Measurements from ENCODE around the gene FUT6.

Gene FUT6

GRCh38 chr19:5806905-5807304 is 32.6 kb downstream of the FUT6 start:
- Histone ChIP-seq H3K27ac (no peak overlapping the region), H3K36me3 (no peaks in the 10 kb centered on the region), H3K9me3 (no peaks in the 10 kb centered on the region), H3K4me1 (ENCODE audit: control insufficient read depth in 1 of 2, insufficient read depth in 1 of 2, low read depth in 1 of 2, low read length in 1 of 2) (peaks cover 20 to 37% of the 10 kb centered on the region in 2 experiments), H3K4me3 (ENCODE audit: low read depth in 1 of 2, low read length in 1 of 2) (no peak overlapping the region), H3K27me3 (peaks cover 54% of the 10 kb centered on the region)
- TF ChIP-seq CTCF (IDR thresholded peaks at IDR 0.05), result no peak

- Histone ChIP-seq H3K4me1 (ENCODE audit: control insufficient read depth in 1 of 2, insufficient read depth in 1 of 2, low read depth in 1 of 2, low read length in 1 of 2) (peaks cover 20 to 37% of the 10 kb centered on the region in 2 experiments), H3K36me3 (no peaks in the 10 kb centered on the region), H3K27me3 (peaks cover 62% of the 10 kb centered on the region), H3K4me3 (ENCODE audit: low read depth in 1 of 2, low read length in 1 of 2) (peak overlapping the region in 1 of 2 experiments; percentile 37), H3K9me3 (no peaks in the 10 kb centered on the region), H3K27ac (no peak overlapping the region)
- no peak for TF ChIP-seq CTCF (IDR thresholded peaks at IDR 0.05)
Observed at GRCh38 chr19:5806133-5806489, 33.4 kb downstream of the FUT6 start.

- no peaks in the 10 kb centered on the region for H3K9me3 ChIP-seq
- H3K4me1 ChIP-seq (ENCODE audit: control insufficient read depth in 1 of 2, insufficient read depth in 1 of 2, low read depth in 1 of 2, low read length in 1 of 2), result peaks cover 20 to 37% of the 10 kb centered on the region in 2 experiments
- peaks cover 67% of the 10 kb centered on the region for H3K27me3 ChIP-seq
- no peaks in the 10 kb centered on the region for H3K36me3 ChIP-seq
- H3K4me3 ChIP-seq (ENCODE audit: low read depth in 1 of 2, low read length in 1 of 2), result peak overlapping the region in 1 of 2 experiments; percentile 37
- H3K27ac ChIP-seq, result no peak overlapping the region
- no peak for TF ChIP-seq CTCF (IDR thresholded peaks at IDR 0.05)
Observed at GRCh38 chr19:5805462-5806132, 33.9 kb downstream of the FUT6 start.

GRCh38 chr19:5804516-5805461 is 34.7 kb downstream of the FUT6 start, which contains the start of gene NRTN:
NRTN (plus strand) TSS chr19:5805067; CDS start chr19:5824166, 19,099 bp downstream.
- no peaks in the 10 kb centered on the region for H3K9me3 ChIP-seq
- no peak within 1 kb of the TSS for H3K27ac ChIP-seq
- H3K36me3 ChIP-seq, result no peaks in the 10 kb centered on the region
- TF ChIP-seq CTCF (IDR thresholded peaks at IDR 0.05), result no peak
- H3K4me3 ChIP-seq (ENCODE audit: low read depth in 1 of 2, low read length in 1 of 2), result peak within 1 kb of the TSS; percentile 51 to 59
- peaks cover 20 to 37% of the 10 kb centered on the region in 2 experiments for H3K4me1 ChIP-seq (ENCODE audit: control insufficient read depth in 1 of 2, insufficient read depth in 1 of 2, low read depth in 1 of 2, low read length in 1 of 2)
- peaks cover 75% of the 10 kb centered on the region for H3K27me3 ChIP-seq

- H3K4me3 ChIP-seq (ENCODE audit: low read depth in 1 of 2, low read length in 1 of 2), result peak overlapping the region; percentile 51 to 59
- H3K36me3 ChIP-seq, result no peaks in the 10 kb centered on the region
- H3K9me3 ChIP-seq, result no peaks in the 10 kb centered on the region
- H3K4me1 ChIP-seq (ENCODE audit: control insufficient read depth in 1 of 2, insufficient read depth in 1 of 2, low read depth in 1 of 2, low read length in 1 of 2), result peaks cover 15 to 29% of the 10 kb centered on the region in 2 experiments
- H3K27me3 ChIP-seq, result peaks cover 83% of the 10 kb centered on the region
- no peak overlapping the region for H3K27ac ChIP-seq
- peak; percentile 73 for TF ChIP-seq CTCF (IDR thresholded peaks at IDR 0.05)
Observed at GRCh38 chr19:5803752-5804515, 35.6 kb downstream of the FUT6 start.

Measured in neutrophil (primary cell).